ENCODE measurements around the gene LATS2.
A peak's percentile ranks its signal among the peaks of the same experiment; 100 is the strongest.

- TF ChIP-seq RARB (CRISPR knock-in tag; IDR thresholded peaks at IDR 0.05) (no peak), PPARA (CRISPR knock-in tag; IDR thresholded peaks at IDR 0.05; ENCODE audit: borderline replicate concordance) (no peak), TSHZ2 (CRISPR knock-in tag; IDR thresholded peaks at IDR 0.05) (no peak), CREB5 (CRISPR knock-in tag; IDR thresholded peaks at IDR 0.05; ENCODE audit: low read depth) (no peak), ARNTL (CRISPR knock-in tag; IDR thresholded peaks at IDR 0.05; ENCODE audit: borderline replicate concordance, low read depth) (no peak), CSDC2 (CRISPR knock-in tag; IDR thresholded peaks at IDR 0.05) (peak; percentile 16; the same call in 1 of the 2 replicates), ZNF8 (CRISPR knock-in tag; IDR thresholded peaks at IDR 0.05) (no peak), ISL1 (CRISPR knock-in tag; IDR thresholded peaks at IDR 0.05) (no peak), TCF4 (CRISPR knock-in tag; IDR thresholded peaks at IDR 0.05; ENCODE audit: borderline replicate concordance) (no peak), POU6F1 (CRISPR knock-in tag; IDR thresholded peaks at IDR 0.05; ENCODE audit: borderline replicate concordance, low read depth) (no peak), ESRRG (CRISPR knock-in tag; IDR thresholded peaks at IDR 0.05) (no peak)
- TF ChIP-seq, protein P1, sequence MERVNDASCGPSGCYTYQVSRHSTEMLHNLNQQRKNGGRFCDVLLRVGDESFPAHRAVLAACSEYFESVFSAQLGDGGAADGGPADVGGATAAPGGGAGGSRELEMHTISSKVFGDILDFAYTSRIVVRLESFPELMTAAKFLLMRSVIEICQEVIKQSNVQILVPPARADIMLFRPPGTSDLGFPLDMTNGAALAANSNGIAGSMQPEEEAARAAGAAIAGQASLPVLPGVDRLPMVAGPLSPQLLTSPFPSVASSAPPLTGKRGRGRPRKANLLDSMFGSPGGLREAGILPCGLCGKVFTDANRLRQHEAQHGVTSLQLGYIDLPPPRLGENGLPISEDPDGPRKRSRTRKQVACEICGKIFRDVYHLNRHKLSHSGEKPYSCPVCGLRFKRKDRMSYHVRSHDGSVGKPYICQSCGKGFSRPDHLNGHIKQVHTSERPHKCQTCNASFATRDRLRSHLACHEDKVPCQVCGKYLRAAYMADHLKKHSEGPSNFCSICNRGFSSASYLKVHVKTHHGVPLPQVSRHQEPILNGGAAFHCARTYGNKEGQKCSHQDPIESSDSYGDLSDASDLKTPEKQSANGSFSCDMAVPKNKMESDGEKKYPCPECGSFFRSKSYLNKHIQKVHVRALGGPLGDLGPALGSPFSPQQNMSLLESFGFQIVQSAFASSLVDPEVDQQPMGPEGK (CRISPR knock-in tag; IDR thresholded peaks at IDR 0.05; ENCODE audit: borderline replicate concordance) = no peak
- TF ChIP-seq, protein P2, sequence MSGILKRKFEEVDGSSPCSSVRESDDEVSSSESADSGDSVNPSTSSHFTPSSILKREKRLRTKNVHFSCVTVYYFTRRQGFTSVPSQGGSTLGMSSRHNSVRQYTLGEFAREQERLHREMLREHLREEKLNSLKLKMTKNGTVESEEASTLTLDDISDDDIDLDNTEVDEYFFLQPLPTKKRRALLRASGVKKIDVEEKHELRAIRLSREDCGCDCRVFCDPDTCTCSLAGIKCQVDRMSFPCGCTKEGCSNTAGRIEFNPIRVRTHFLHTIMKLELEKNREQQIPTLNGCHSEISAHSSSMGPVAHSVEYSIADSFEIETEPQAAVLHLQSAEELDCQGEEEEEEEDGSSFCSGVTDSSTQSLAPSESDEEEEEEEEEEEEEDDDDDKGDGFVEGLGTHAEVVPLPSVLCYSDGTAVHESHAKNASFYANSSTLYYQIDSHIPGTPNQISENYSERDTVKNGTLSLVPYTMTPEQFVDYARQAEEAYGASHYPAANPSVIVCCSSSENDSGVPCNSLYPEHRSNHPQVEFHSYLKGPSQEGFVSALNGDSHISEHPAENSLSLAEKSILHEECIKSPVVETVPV (CRISPR knock-in tag; IDR thresholded peaks at IDR 0.05) = no peak
Observed at GRCh38 chr13:21079761-21080592, 18.6 kb upstream of the LATS2 start.

Data from SK-N-SH treated with all-trans-retinoic acid at 6 μM for 48 hours (cell line).